ENCODE results near the gene MYT1.

DNA sequence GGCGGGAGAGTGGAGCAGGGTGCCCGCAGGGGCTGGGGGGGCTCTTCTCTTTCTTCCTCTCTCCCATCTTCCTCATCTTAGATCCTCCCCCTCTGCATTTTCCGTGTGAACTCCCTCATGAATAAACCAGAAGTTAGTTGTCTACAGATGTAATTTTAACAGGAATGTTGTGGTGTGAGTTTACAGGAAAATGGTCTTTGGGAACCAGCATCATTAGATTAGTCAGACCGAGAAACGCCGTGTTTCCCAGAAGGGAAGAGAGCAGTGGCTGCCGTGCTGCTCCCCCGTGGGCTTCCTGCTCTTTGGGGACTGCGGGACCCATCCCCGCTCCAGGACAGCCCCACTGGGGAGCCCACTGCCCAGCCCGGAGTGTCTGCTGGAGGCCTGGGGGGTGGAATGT lies 3.4 kb downstream of the MYT1 start:
- TF ChIP-seq, protein P1, sequence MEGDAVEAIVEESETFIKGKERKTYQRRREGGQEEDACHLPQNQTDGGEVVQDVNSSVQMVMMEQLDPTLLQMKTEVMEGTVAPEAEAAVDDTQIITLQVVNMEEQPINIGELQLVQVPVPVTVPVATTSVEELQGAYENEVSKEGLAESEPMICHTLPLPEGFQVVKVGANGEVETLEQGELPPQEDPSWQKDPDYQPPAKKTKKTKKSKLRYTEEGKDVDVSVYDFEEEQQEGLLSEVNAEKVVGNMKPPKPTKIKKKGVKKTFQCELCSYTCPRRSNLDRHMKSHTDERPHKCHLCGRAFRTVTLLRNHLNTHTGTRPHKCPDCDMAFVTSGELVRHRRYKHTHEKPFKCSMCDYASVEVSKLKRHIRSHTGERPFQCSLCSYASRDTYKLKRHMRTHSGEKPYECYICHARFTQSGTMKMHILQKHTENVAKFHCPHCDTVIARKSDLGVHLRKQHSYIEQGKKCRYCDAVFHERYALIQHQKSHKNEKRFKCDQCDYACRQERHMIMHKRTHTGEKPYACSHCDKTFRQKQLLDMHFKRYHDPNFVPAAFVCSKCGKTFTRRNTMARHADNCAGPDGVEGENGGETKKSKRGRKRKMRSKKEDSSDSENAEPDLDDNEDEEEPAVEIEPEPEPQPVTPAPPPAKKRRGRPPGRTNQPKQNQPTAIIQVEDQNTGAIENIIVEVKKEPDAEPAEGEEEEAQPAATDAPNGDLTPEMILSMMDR (IDR thresholded peaks at IDR 0.05) = no peak
- no peak for TF ChIP-seq ZFX (IDR thresholded peaks at IDR 0.05; ENCODE audit: borderline replicate concordance)

Measured in 22Rv1 (cell line).